GM23338 (cell line): Measurements from ENCODE around the gene OR9Q2. TPM values are rescaled to one million over a fixed set of nuclear protein-coding genes. Genes with fewer than 3 reads are reported as not detected.

ENCODE experiments used
- ATAC-seq: fragments of 200-7000 bp; cut with Tn5 transposase; 3 replicates; pipeline ENCODE4 v1.9.1; 2020
- DNase-seq: peaks from one replicate; pipeline ENCODE4 v3.0.0-alpha.2; 2015; ENCODE audit warnings: low spot score
- H2AFZ ChIP-seq: fragments of 200-600 bp; sonication (generic); 2 replicates; pipeline ENCODE4 v1.8.0; 2016; ENCODE audit warnings: antibody characterized with exemption, mild to moderate bottlenecking, moderate library complexity
- H3F3A ChIP-seq: fragments of 200-600 bp; sonication (generic); replicated peaks from 2 replicates; pipeline ENCODE4 v1.8.0; 2017; ENCODE audit warnings: antibody characterized with exemption, mixed run types, low read depth
- H3K27ac ChIP-seq: fragments of 200-600 bp; sonication (generic); 2 replicates; pipeline ENCODE4 v1.6.1; 2016; ENCODE audit warnings: low read depth
- H3K27me3 ChIP-seq: fragments of 200-600 bp; sonication (generic); 2 replicates; pipeline ENCODE4 v1.8.0; 2016; ENCODE audit warnings: mild to moderate bottlenecking, mixed run types, moderate library complexity; ENCODE audit not compliant: insufficient read depth
- H3K36me3 ChIP-seq: fragments of 200-600 bp; sonication (generic); 2 replicates; pipeline ENCODE4 v1.8.0; 2016; ENCODE audit warnings: mild to moderate bottlenecking; ENCODE audit not compliant: insufficient read depth
- H3K4me1 ChIP-seq: fragments of 200-600 bp; sonication (generic); 2 replicates; pipeline ENCODE4 v1.8.0; 2016; ENCODE audit warnings: mild to moderate bottlenecking, moderate library complexity; ENCODE audit not compliant: insufficient read depth
- H3K4me2 ChIP-seq: fragments of 200-600 bp; sonication (generic); 2 replicates; pipeline ENCODE4 v1.7.1; 2017; ENCODE audit warnings: mixed run types
- H3K4me3 ChIP-seq: fragments of 200-600 bp; sonication (generic); 2 replicates; pipeline ENCODE4 v1.6.1; 2016; ENCODE audit warnings: mixed run types
- H3K79me2 ChIP-seq: fragments of 200-600 bp; sonication (generic); replicated peaks from 2 replicates; pipeline ENCODE4 v1.8.0; 2017; ENCODE audit warnings: mild to moderate bottlenecking; ENCODE audit not compliant: insufficient read depth
- H3K9me2 ChIP-seq: fragments of 200-600 bp; sonication (generic); 2 replicates; pipeline ENCODE4 v1.8.0; 2017; ENCODE audit not compliant: insufficient read depth
- H4K20me1 ChIP-seq: fragments of 200-600 bp; sonication (generic); replicated peaks from 2 replicates; pipeline ENCODE4 v1.8.0; 2017; ENCODE audit warnings: mild to moderate bottlenecking; ENCODE audit not compliant: insufficient read depth
- H3K27ac Mint-ChIP-seq: 2 replicates; pipeline ENCODE4 v1.8.0; 2020; ENCODE audit warnings: inconsistent platforms, mild to moderate bottlenecking, moderate library complexity, mixed read lengths
- H3K27me3 Mint-ChIP-seq: 3 replicates; pipeline ENCODE4 v1.8.0; 2022; ENCODE audit warnings: low read depth, mild to moderate bottlenecking, moderate library complexity, mixed read lengths, inconsistent platforms; ENCODE audit not compliant: insufficient read depth, poor library complexity
- H3K36me3 Mint-ChIP-seq: 3 replicates; pipeline ENCODE4 v1.8.0; 2021; ENCODE audit warnings: low read depth, mild to moderate bottlenecking, inconsistent platforms, moderate library complexity, mixed read lengths
- H3K4me1 Mint-ChIP-seq: 3 replicates; pipeline ENCODE4 v1.8.0; 2020; ENCODE audit warnings: mild to moderate bottlenecking, inconsistent platforms, mixed read lengths
- H3K4me3 Mint-ChIP-seq: 3 replicates; pipeline ENCODE4 v1.8.0; 2021; ENCODE audit warnings: moderate library complexity, mild to moderate bottlenecking, inconsistent platforms, mixed read lengths
- H3K9me3 Mint-ChIP-seq: 3 replicates; pipeline ENCODE4 v1.8.0; 2020; ENCODE audit warnings: moderate library complexity, mild to moderate bottlenecking, inconsistent platforms, mixed read lengths
- CTCF ChIP-seq, 2 experiments: fragments of 200-600 bp in 1 of 2; sonication (generic) in 1 of 2; conservative IDR thresholded peaks; 2 replicates each; pipeline versions ENCODE4 v1.5.1 to v1.6.1; 2016 to 2017; ENCODE audit warnings: antibody characterized with exemption in 2 of 2, low read depth in 2 of 2, mild to moderate bottlenecking in 2 of 2, moderate library complexity in 1 of 2
- ETS1 ChIP-seq: IDR thresholded peaks from 2 replicates; pipeline ENCODE4 v1.6.1; 2016; ENCODE audit warnings: antibody characterized with exemption
- EZH2 ChIP-seq: fragments of 200-600 bp; sonication (generic); IDR thresholded peaks from one replicate; pipeline ENCODE4 v1.8.0; 2017; ENCODE audit warnings: antibody characterized with exemption, mild to moderate bottlenecking, low read depth; ENCODE audit not compliant: unreplicated experiment
- JUNB ChIP-seq: IDR thresholded peaks from one replicate; pipeline ENCODE4 v1.6.1; 2016; ENCODE audit warnings: antibody characterized with exemption; ENCODE audit not compliant: unreplicated experiment
- NANOG ChIP-seq: IDR thresholded peaks from 2 replicates; pipeline ENCODE4 v1.6.1; 2016; ENCODE audit warnings: antibody characterized with exemption, borderline replicate concordance
- POLR2AphosphoS5 ChIP-seq: IDR thresholded peaks from 2 replicates; pipeline ENCODE4 v1.6.1; 2016; ENCODE audit warnings: antibody characterized with exemption, low read depth
- ZNF114 ChIP-seq: fragments of 250-450 bp; sonication (Bioruptor Pico); IDR thresholded peaks from 2 replicates; pipeline ENCODE4 v1.5.0; 2020; ENCODE audit warnings: mild to moderate bottlenecking, moderate library complexity
- ZNF331 ChIP-seq: fragments of 250-450 bp; sonication (Bioruptor Pico); IDR thresholded peaks from 2 replicates; pipeline ENCODE4 v1.5.0; 2020; ENCODE audit warnings: low read depth, mild to moderate bottlenecking, moderate library complexity
- ZNF462 ChIP-seq: fragments of 250-450 bp; sonication (Bioruptor Pico); IDR thresholded peaks from 2 replicates; pipeline ENCODE4 v1.5.0; 2020; ENCODE audit warnings: mild to moderate bottlenecking, moderate library complexity
- polyA plus RNA-seq: library from polyadenylated mRNA; unstranded; fragments of >200 nt; fragmentation: Nextera tagmentation; extraction: Ambion mirVana; gene quantifications from 2 replicates; pipeline ENCODE4 v1.2.1, GENCODE V29; 2016
- total RNA-seq: library from RNA; depleted of rRNA; stranded (reverse); fragments of >200 nt; shearing (Covaris generic); gene quantifications from 2 replicates; pipeline ENCODE4 v1.2.3, GENCODE V29; 2014

Gene OR9Q2
- total and polyA plus RNA-seq, 2 experiments from 2014 or later = 0.17 TPM; not detected in 1

- no peak for TF ChIP-seq ETS1
- no peak for TF ChIP-seq POLR2AphosphoS5
- TF ChIP-seq NANOG = no peak
- TF ChIP-seq EZH2 = no peak
- TF ChIP-seq ZNF114 = no peak
- no peak for TF ChIP-seq ZNF462 (CRISPR knock-in tag)
- TF ChIP-seq JUNB = no peak
These were observed 27.6 kb downstream of the OR9Q2 start (continued) for GRCh38 chr11:58216476-58216875.

- no peaks in the 10 kb centered on the region for H4K20me1 ChIP-seq
- Mint-ChIP-seq H3K4me3 (no peak overlapping the region), H3K9me3 (no peaks in the 10 kb centered on the region; the same call in 1 of the 3 replicates), H3K4me1 (no peaks in the 10 kb centered on the region), H3K36me3 (no peaks in the 10 kb centered on the region), H3K27ac (no peak overlapping the region), H3K27me3 (peaks cover 2% of the 10 kb centered on the region)
- H3K27me3 ChIP-seq = no peaks in the 10 kb centered on the region
- no peak overlapping the region for H3K4me3 ChIP-seq
- H3K36me3 ChIP-seq = no peaks in the 10 kb centered on the region
- no peaks in the 10 kb centered on the region for H3K9me2 ChIP-seq
- no peaks in the 10 kb centered on the region for H3K4me1 ChIP-seq
- ATAC-seq (no peak), DNase-seq (no peak)
- no peak overlapping the region for H3K27ac ChIP-seq
- H3F3A ChIP-seq = no peaks in the 10 kb centered on the region
- no peaks in the 10 kb centered on the region for H3K79me2 ChIP-seq
- H2AFZ ChIP-seq = no peak overlapping the region
- no peak overlapping the region for H3K4me2 ChIP-seq
- TF ChIP-seq NANOG = no peak
- TF ChIP-seq ETS1 = no peak
- no peak for TF ChIP-seq ZNF114
- no peak for TF ChIP-seq CTCF (conservative IDR thresholded peaks at IDR 0.05; ENCODE audit: low read depth in 2 of 2)
- no peak for TF ChIP-seq ZNF331 (CRISPR knock-in tag)
These were observed 33.9 kb downstream of the OR9Q2 start for GRCh38 chr11:58222721-58223120.
